Testis (tissue), 3 donors: Measurements from ENCODE around the gene PTPRD. TPM values are rescaled to one million over a fixed set of nuclear protein-coding genes. Genes with fewer than 3 reads are reported as not detected.

ENCODE experiments used
- DNase-seq: peaks from one replicate; pipeline ENCODE4 v3.0.0-alpha.2; 2019
- H3K27ac ChIP-seq, 2 donors: fragments of 200-600 bp; sonication (generic); one replicate each; pipeline ENCODE4 v1.5.1; 2019
- H3K27me3 ChIP-seq: fragments of 200-600 bp; sonication (generic); one replicate; pipeline ENCODE4 v1.5.1; 2019
- H3K36me3 ChIP-seq: fragments of 200-600 bp; sonication (generic); one replicate; pipeline ENCODE4 v1.5.1; 2017; ENCODE audit warnings: low read depth; ENCODE audit errors: missing control alignments
- H3K4me1 ChIP-seq: fragments of 200-600 bp; sonication (generic); one replicate; pipeline ENCODE4 v1.5.1; 2019
- H3K4me3 ChIP-seq, 2 donors: fragments of 200-600 bp; sonication (generic); one replicate each; pipeline ENCODE4 v1.5.1; 2017 to 2019
- H3K9me3 ChIP-seq: fragments of 200-600 bp; sonication (generic); one replicate; pipeline ENCODE4 v1.5.1; 2017
- POLR2A ChIP-seq: fragments of 450-650 bp; IDR thresholded peaks from one replicate; pipeline ENCODE4 v1.6.1; 2017; ENCODE audit warnings: antibody characterized with exemption, mild to moderate bottlenecking, moderate library complexity
- WGBS, 2 donors: methylation state at CpG; one replicate each; pipeline ENCODE4 v1.1.5; 2018; 5-methylcytosine and 5-hydroxymethylcytosine counted together
- intact Hi-C: fragments of 100-400 bp; cut with DNase I; formaldehyde crosslinking; loops from one replicate; pipeline ENCODE4 v1.15.1; 2023; ENCODE audit warnings: low total_unique reads
- polyA plus RNA-seq: library from polyadenylated mRNA; stranded (reverse); fragments of 350-450 nt; fragmentation: Illumina TruSeq; extraction: RNeasy Lipid Tissue Mini Kit (QIAGEN cat#74804); gene quantifications from one replicate; pipeline ENCODE4 v1.2.3, GENCODE V29; 2014; ENCODE audit warnings: low read depth, low replicate concordance; ENCODE audit not compliant: insufficient read depth
- total RNA-seq, 2 donors: library from RNA; depleted of rRNA; stranded (reverse); fragments of >200 nt; gene quantifications; one replicate each; pipeline ENCODE4 v1.2.3, GENCODE V29; 2016
- TF ChIP-seq, protein P1 (sequence below), 3 experiments: fragments of 450-650 bp in 2 of 3; fragments of 200-600 bp in 1 of 3; sonication (generic) in 1 of 3; IDR thresholded peaks; one replicate each; pipeline ENCODE4 v1.5.1; 2016 to 2019; ENCODE audit warnings: antibody characterized with exemption in 3 of 3, mild to moderate bottlenecking in 2 of 3, moderate library complexity in 1 of 3

Gene PTPRD
- total and polyA plus RNA-seq, 3 donors from 2014 or later = 15.4 to 33.6 (median 32.5) TPM

DNA sequence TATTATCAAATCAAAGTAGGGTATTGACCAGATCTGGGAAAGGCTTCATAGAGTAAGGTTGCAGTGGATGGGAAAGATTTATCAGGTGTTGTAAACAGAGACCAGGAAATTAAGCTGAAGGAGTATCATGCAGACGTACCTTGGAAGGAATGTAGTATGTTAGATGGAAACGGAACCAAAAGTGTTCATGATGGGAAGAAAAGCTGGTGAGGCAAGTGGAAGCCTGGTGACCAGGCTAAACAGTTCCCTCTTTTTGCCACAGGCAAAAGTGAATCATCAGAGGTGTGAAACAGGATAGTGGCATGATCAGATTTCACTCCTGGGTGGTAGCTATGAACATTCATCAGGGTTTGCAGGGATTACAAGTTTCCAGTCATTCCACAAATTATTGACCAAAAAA lies 2033.1 kb downstream of the PTPRD start:
- WGBS, 2 donors = 90 to 91% methylated on average over 2 of the region's 2 CpGs
- TF ChIP-seq POLR2A = no peak
- TF ChIP-seq, protein P1, sequence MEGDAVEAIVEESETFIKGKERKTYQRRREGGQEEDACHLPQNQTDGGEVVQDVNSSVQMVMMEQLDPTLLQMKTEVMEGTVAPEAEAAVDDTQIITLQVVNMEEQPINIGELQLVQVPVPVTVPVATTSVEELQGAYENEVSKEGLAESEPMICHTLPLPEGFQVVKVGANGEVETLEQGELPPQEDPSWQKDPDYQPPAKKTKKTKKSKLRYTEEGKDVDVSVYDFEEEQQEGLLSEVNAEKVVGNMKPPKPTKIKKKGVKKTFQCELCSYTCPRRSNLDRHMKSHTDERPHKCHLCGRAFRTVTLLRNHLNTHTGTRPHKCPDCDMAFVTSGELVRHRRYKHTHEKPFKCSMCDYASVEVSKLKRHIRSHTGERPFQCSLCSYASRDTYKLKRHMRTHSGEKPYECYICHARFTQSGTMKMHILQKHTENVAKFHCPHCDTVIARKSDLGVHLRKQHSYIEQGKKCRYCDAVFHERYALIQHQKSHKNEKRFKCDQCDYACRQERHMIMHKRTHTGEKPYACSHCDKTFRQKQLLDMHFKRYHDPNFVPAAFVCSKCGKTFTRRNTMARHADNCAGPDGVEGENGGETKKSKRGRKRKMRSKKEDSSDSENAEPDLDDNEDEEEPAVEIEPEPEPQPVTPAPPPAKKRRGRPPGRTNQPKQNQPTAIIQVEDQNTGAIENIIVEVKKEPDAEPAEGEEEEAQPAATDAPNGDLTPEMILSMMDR (IDR thresholded peaks at IDR 0.05) = no peak
- Histone ChIP-seq H3K36me3 (no peaks in the 10 kb centered on the region), H3K27me3 (no peaks in the 10 kb centered on the region), H3K9me3 (no peaks in the 10 kb centered on the region), H3K4me1 (no peaks in the 10 kb centered on the region), H3K4me3 (no peak overlapping the region), H3K27ac (no peak overlapping the region)
- no peak for DNase-seq
- intact Hi-C loops = no loop called here

DNA sequence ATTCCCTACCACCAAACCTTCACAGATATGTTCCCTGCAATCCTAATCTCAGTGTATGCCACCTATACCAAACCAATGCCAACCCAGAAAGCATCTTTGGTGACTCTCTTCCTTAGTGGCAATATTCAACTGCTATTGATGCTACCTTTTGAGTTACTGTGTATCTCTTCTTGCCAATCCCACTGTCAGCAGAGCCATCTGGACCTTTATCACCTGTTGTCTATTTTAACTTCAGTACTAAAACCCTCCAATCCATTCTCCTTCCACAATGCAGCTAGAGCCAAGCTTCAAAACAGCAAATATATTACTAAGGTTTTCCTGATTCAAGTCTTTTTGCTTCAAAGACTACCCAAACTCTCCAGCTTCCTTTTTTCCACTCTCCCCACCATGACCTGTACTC lies 2036.1 kb downstream of the PTPRD start:
- Histone ChIP-seq H3K4me1 (no peaks in the 10 kb centered on the region), H3K27me3 (no peaks in the 10 kb centered on the region), H3K36me3 (no peaks in the 10 kb centered on the region), H3K4me3 (no peak overlapping the region), H3K9me3 (no peaks in the 10 kb centered on the region), H3K27ac (no peak overlapping the region)
- no peak for DNase-seq
- TF ChIP-seq POLR2A = no peak
- TF ChIP-seq, protein P1 (IDR thresholded peaks at IDR 0.05) = no peak
- intact Hi-C loops = no loop called here

DNA sequence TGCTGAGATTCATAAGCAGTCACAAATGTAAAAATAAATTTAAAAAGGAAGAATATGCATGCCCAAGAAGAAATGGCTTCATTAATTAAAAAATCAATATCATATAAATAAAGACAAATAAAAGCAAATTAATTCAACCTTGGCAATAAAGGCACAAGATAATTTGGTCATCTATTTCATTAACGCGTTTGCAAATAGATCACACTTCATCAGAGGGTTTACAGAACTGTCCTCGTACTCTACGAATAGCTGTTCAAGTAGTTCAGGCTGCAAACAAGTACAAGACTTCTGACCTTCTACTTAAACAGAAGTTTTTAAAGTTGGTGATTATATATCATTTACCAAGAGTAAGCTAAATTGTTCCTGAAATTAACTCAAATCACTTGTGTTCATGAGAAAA lies 2038.0 kb downstream of the PTPRD start:
- intact Hi-C loops = no loop called here
- no peak overlapping the region for H3K4me3 ChIP-seq
- H3K27me3 ChIP-seq = no peaks in the 10 kb centered on the region
- H3K4me1 ChIP-seq = no peaks in the 10 kb centered on the region
- 91 to 92% methylated on average over 4 of the region's 4 CpGs for WGBS, 2 donors
- no peaks in the 10 kb centered on the region for H3K9me3 ChIP-seq
- TF ChIP-seq, protein P1 (IDR thresholded peaks at IDR 0.05) = no peak
- no peak for TF ChIP-seq POLR2A
- no peak for DNase-seq
- H3K36me3 ChIP-seq = no peaks in the 10 kb centered on the region
- no peak overlapping the region for H3K27ac ChIP-seq

DNA sequence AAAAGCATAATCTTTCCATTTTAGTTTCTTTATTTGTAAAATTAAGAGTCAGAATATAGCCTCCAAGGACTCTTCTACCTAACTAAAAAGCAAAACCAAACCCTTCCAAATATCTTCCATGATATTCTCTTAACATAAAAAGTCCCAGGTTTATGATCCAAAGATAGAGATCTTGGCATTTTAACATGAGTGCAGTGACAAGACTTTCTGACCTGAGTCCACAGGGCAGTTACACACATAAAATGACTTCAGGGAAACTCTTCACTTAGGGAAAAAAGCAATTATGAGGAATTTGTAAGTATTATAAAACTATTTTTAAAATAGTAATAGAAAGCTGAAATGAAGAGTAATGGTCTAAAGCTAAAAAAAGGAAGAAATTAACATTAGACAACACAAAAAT lies 2040.6 kb downstream of the PTPRD start:
- DNase-seq = no peak
- Histone ChIP-seq H3K4me1 (no peaks in the 10 kb centered on the region), H3K27ac (no peak overlapping the region), H3K9me3 (no peaks in the 10 kb centered on the region), H3K4me3 (no peak overlapping the region), H3K27me3 (no peaks in the 10 kb centered on the region), H3K36me3 (no peaks in the 10 kb centered on the region)
- TF ChIP-seq, protein P1 (IDR thresholded peaks at IDR 0.05) = no peak
- no peak for TF ChIP-seq POLR2A
- intact Hi-C loops = no loop called here

DNA sequence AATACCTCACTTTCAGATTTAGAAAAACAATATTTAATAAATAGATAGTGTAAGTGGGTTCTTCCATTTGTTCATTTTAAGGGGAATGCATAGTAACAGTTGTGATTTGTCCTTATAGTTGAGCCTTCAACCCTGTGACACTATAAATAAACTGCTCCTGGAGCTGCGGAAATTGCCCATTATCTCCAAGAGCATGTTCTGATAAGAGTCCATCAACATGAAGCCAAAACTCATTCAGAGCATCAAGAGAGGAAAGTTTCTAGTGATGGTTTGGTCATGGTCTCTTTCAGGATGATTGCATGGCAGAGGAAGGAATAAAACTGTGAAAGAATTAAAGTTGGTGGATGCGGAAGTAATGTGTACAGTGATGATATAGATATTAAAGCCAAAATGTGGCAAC lies 2041.2 kb downstream of the PTPRD start:
- TF ChIP-seq, protein P1 (IDR thresholded peaks at IDR 0.05) = no peak
- TF ChIP-seq POLR2A = no peak
- no peak for DNase-seq
- Histone ChIP-seq H3K27me3 (no peaks in the 10 kb centered on the region), H3K27ac (no peak overlapping the region), H3K36me3 (no peaks in the 10 kb centered on the region), H3K4me1 (no peaks in the 10 kb centered on the region), H3K9me3 (no peaks in the 10 kb centered on the region), H3K4me3 (no peak overlapping the region)
- 75 to 84% methylated on average over 2 of the region's 2 CpGs for WGBS, 2 donors
- intact Hi-C loops = no loop called here
